Stimulated activated CD4-positive, alpha-beta T cell treated with anti-CD3 and anti-CD28 coated beads, Interleukin-2, amount 100 ng/mL, for 24 hours (primary cell): Measurements from ENCODE around the gene KRT6B.
"Not testable (repeated sequence)": the region's sequence is repeated elsewhere in the genome, so short reads cannot be mapped to it uniquely, and the experiment has no call there.

Experiments
- DNase-seq, 2 donors: peaks; one replicate each; pipeline ENCODE4 v3.0.0-alpha.2; 2020

The KRT6B gene

DNA sequence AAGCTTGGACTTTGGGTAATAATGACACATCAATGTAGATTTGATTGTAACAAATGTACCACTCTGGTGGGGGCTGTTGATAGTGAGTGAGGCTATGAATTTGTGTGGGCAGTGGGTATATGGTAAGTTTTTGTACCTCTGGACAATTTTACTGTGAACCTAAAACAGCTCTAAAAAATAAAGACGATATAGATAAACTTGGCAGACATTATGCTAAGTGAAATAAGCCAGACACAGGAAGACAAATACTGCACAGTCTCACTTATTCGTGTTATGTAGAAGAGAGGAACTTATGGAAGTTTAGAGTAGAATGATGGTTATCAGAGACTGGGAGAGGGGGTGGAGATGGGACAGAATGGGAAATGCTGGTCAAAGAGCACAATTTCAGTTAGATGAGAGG is 13.0 kb upstream of the KRT6B start:
- DNase-seq: no peak

- DNase-seq: no peak
These were observed 9.7 kb upstream of the KRT6B start for GRCh38 chr12:52461693-52462092.

GRCh38 chr12:52458861-52459260 is 6.9 kb upstream of the KRT6B start:
- no peak for DNase-seq

- no peak for DNase-seq
These were observed 3.9 kb upstream of the KRT6B start for GRCh38 chr12:52455821-52456220.

- no peak for DNase-seq
These were observed 2.7 kb upstream of the KRT6B start for GRCh38 chr12:52454411-52455201.

GRCh38 chr12:52448228-52448627 is 3.7 kb downstream of the KRT6B start:
- DNase-seq: no peak

- DNase-seq: not testable (repeated sequence)
These were observed 4.8 kb downstream of the KRT6B start for GRCh38 chr12:52447196-52447595.

DNA sequence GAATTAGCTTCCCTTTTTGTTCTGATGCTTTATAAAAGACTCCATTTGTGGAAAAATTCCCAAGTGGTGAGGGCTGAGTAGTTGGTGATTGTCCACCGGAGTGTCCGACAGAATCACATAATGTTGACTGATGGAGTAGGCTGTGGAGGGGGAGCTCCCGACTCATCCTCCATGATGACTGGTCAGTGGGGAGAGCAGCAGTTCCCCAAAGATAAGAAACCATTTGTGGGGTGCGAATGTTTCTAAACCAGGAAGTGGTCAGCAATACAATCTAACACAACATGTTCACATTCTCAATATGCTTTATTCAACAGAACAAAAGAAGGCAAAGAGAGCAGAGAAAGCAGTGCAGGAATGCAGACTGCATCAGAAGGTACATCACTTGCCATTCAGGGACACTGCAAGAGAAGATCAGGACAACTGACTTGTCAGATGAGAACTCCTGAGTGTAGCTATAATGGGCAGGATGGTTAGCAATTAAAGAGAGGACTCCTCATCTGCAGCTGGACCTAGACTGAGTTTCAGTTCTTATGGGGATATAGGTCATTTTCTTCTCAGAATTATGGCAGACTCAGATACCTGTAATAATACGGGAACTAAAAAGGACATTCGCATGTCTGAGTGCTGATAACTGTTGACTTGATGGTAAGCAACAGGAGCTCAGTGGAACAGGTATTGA is 5.4 kb downstream of the KRT6B start:
- no peak for DNase-seq

- DNase-seq: no peak
These were observed 6.1 kb downstream of the KRT6B start for GRCh38 chr12:52445876-52446275.

GRCh38 chr12:52444647-52445595 is 7.0 kb downstream of the KRT6B start:
- DNase-seq: no peak

DNA sequence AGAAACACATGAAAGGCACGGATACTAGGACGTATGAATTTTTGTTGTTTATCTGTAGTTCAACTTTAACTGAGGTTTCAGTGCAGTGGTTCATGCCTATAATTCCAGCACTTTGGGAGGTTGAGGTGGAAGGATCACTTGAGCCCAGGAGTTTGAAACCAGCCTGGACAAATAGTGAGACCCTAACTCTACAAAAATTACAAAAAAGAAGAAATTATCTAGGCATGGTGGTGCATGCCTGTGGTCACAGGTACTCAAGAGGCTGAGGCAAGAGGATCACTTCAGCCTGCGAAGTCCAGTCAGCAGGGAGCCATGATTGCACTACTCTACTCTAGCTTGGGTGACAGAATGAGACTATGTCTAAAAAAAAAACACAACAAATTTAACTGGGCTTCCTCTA is 8.0 kb downstream of the KRT6B start:
- DNase-seq: no peak

GRCh38 chr12:52442600-52443061 is 9.3 kb downstream of the KRT6B start:
- DNase-seq: no peak

DNA sequence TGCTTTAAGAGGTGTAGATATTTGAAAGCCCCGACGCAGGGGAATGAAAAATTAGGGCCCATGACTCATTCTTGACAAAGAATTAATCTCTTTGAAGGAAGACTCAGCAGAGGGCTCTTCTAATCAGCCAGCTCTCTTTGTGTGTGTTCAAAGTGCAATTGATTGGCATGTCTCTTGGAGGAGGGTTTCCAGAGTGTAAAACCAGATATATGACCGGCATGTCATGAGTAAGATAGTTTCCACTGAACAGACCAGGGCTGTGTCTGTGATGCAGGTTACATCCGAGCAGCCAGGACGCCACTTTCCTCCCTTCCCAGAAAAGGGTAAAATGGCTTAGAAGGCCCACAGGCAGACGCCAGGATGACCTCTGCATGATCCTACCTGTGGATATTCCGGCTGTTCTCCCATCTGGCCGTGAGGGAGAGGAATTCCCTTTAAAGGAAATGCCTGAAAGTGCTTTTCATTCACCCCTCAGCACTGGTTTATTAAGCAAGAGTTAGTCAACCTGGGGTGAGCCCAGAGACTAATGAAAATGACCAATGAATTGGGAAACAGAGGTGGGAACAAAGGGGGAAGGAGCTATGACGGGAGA is 10.5 kb downstream of the KRT6B start:
- DNase-seq: no peak

- DNase-seq: no peak
These were observed 11.1 kb downstream of the KRT6B start for GRCh38 chr12:52440821-52441319.

DNA sequence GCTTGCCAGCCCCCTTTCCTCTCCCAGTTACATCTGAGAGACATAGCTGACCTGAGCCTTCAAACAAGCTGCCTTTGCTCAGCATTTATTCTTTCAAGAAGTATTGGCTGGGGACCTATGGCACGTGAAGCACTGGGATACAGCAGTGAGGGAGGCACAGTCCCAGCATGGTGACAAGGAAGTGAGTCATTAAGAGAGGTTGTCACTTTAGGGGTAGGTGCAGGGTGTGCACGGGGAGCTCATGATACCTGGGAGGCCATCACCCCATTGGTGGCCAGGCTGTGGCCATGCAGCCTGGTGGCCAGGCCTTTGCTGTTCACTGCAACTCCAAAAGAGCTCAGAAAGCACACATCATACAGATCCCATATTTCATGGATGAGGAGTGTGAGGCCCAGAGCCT is 12.1 kb downstream of the KRT6B start:
- no peak for DNase-seq

DNA sequence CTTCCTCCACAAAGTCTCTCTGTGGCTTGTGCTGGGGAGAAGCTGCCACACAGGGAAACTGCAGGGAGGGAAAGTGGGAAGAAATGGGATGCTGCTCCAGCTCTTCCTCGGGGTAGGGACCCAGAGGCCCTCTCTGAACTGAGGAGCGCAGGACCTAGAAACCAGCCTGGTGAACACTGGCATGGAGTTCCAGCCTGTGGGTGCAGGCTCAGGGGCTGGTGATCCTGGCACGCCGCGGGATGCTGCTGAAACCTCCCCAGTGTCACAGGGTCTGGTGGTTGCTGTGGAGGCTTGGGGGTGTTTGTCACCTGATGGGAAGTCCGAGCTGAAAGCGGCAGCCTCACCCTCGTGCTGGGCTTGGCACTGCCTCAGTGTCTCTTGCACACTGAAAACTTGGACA is 12.5 kb downstream of the KRT6B start:
- DNase-seq: no peak

- DNase-seq: no peak
These were observed 13.3 kb downstream of the KRT6B start for GRCh38 chr12:52438305-52439301.

- no peak for DNase-seq
These were observed 14.4 kb downstream of the KRT6B start for GRCh38 chr12:52437508-52437907.

DNA sequence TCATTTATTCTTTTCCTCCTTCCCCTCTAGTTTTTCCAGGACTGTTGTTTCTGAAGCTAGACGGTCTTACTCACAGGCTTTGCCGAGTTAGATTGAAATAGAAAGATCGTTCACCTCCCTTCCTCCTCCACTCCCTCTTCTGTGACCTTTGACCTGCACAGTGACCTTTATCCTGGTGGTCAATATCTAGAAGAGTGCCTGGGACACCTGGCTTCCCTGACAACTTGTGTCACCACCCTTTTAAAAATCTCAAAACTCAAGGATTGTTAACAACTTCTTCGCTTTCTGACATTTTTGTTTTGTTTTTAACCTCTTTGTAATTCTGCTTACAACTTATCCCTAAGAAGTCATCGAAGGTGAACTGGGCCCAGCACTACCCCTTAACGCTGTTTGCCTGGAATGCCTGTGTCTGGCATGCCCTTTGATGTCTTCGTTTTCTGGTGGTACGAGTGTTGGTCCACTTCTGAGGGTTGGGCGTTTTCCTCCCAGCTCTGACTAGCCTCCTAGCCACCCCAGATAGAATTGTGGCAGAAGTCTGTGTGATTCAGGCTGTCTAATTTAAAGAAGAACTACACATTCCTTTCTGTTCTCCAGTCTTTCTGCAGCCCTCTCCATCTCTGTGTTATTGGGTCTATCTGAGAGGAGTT is 15.0 kb downstream of the KRT6B start:
- DNase-seq: no peak

- DNase-seq: no peak
These were observed 15.7 kb downstream of the KRT6B start for GRCh38 chr12:52436000-52436827.
